Measurements from ENCODE around the gene ING4.

DNA sequence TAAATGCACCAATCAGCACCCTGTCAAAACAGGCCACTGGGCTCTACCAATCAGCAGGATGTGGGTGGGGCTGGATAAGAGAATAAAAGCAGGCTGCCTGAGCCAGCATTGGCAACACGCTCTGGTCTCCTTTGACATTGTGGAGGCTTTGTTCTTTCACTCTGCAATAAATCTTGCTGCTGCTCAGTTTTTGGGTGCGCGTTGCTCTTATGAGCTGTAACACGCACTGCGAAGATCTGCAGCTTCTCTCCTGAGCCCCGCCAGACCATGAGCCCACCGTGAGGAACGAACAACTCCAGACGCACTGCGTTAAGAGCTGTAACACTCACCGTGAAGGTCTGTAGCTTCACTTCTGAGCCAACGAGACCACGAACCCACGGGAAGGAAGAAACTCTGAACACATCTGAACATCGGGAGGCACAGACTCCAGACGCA, 46.1 kb upstream of the ING4 start:
- TF ChIP-seq EP300 (IDR thresholded peaks at IDR 0.05; ENCODE audit: borderline replicate concordance) (no peak), CEBPB (IDR thresholded peaks at IDR 0.05) (no peak), ZBTB7A (IDR thresholded peaks at IDR 0.05; ENCODE audit: low read depth) (no peak), TEAD4 (IDR thresholded peaks at IDR 0.05) (no peak)
- TF ChIP-seq, protein P1, sequence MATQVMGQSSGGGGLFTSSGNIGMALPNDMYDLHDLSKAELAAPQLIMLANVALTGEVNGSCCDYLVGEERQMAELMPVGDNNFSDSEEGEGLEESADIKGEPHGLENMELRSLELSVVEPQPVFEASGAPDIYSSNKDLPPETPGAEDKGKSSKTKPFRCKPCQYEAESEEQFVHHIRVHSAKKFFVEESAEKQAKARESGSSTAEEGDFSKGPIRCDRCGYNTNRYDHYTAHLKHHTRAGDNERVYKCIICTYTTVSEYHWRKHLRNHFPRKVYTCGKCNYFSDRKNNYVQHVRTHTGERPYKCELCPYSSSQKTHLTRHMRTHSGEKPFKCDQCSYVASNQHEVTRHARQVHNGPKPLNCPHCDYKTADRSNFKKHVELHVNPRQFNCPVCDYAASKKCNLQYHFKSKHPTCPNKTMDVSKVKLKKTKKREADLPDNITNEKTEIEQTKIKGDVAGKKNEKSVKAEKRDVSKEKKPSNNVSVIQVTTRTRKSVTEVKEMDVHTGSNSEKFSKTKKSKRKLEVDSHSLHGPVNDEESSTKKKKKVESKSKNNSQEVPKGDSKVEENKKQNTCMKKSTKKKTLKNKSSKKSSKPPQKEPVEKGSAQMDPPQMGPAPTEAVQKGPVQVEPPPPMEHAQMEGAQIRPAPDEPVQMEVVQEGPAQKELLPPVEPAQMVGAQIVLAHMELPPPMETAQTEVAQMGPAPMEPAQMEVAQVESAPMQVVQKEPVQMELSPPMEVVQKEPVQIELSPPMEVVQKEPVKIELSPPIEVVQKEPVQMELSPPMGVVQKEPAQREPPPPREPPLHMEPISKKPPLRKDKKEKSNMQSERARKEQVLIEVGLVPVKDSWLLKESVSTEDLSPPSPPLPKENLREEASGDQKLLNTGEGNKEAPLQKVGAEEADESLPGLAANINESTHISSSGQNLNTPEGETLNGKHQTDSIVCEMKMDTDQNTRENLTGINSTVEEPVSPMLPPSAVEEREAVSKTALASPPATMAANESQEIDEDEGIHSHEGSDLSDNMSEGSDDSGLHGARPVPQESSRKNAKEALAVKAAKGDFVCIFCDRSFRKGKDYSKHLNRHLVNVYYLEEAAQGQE (IDR thresholded peaks at IDR 0.05; ENCODE audit: low read depth), result no peak
- TF ChIP-seq, protein P2, sequence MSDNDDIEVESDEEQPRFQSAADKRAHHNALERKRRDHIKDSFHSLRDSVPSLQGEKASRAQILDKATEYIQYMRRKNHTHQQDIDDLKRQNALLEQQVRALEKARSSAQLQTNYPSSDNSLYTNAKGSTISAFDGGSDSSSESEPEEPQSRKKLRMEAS (IDR thresholded peaks at IDR 0.05), result no peak

Measured in Ishikawa (cell line).